ENCODE data around the gene NCKIPSD. TPM values are rescaled to one million over a fixed set of nuclear protein-coding genes. Genes with fewer than 3 reads are reported as not detected.

The NCKIPSD gene
- total RNA-seq, 4 donors from 2014 or later: 18.9 to 60.2 (median 39.9) TPM

DNA sequence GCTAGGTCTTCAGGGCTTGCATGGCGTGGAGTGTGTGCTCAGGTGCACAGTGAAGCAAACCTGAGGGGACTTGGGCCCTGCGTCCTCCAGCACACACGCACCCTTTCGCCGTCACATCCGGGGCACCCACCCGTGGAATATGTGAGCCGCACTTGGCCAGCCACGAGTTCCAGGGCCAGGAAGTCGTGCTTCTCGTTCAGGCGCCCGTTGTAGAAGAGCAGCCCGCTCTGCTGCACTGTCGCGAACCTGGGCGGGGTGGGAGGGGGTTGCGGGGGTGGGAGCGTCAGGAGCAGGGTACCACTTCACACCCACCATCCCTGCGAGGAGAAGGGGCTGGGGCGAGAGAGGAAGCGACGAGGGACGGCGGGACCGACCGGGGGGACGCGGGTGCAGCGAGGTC lies 30.1 kb downstream of the NCKIPSD start:
- TF ChIP-seq, protein P1, sequence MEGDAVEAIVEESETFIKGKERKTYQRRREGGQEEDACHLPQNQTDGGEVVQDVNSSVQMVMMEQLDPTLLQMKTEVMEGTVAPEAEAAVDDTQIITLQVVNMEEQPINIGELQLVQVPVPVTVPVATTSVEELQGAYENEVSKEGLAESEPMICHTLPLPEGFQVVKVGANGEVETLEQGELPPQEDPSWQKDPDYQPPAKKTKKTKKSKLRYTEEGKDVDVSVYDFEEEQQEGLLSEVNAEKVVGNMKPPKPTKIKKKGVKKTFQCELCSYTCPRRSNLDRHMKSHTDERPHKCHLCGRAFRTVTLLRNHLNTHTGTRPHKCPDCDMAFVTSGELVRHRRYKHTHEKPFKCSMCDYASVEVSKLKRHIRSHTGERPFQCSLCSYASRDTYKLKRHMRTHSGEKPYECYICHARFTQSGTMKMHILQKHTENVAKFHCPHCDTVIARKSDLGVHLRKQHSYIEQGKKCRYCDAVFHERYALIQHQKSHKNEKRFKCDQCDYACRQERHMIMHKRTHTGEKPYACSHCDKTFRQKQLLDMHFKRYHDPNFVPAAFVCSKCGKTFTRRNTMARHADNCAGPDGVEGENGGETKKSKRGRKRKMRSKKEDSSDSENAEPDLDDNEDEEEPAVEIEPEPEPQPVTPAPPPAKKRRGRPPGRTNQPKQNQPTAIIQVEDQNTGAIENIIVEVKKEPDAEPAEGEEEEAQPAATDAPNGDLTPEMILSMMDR (IDR thresholded peaks at IDR 0.05): no peak
- no peak for DNase-seq (ENCODE audit: low spot score)
- ATAC-seq (ENCODE audit: low FRiP score): no peak

DNA sequence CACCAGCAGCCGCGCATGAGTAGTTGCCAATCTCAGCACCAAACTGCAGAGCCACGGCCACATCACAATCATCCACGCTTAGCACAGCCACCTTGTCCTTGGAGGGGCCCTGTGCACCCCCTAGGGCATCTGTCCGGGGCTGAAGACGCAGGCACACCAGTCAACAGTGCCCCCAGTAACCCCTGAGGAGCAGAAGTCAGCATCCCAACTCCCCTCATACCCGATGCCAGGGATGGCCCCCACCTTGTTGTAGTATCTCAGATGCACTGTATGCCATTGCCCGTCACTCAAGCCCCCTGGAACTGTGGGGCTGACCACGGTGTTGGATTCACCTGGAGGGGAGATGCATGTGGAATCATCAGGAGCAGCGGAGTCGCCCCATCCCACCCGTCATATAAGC lies 30.7 kb downstream of the NCKIPSD start:
- no peak for ATAC-seq (ENCODE audit: low FRiP score)
- no peak for DNase-seq (ENCODE audit: low spot score)
- TF ChIP-seq, protein P1 (IDR thresholded peaks at IDR 0.05): no peak

DNA sequence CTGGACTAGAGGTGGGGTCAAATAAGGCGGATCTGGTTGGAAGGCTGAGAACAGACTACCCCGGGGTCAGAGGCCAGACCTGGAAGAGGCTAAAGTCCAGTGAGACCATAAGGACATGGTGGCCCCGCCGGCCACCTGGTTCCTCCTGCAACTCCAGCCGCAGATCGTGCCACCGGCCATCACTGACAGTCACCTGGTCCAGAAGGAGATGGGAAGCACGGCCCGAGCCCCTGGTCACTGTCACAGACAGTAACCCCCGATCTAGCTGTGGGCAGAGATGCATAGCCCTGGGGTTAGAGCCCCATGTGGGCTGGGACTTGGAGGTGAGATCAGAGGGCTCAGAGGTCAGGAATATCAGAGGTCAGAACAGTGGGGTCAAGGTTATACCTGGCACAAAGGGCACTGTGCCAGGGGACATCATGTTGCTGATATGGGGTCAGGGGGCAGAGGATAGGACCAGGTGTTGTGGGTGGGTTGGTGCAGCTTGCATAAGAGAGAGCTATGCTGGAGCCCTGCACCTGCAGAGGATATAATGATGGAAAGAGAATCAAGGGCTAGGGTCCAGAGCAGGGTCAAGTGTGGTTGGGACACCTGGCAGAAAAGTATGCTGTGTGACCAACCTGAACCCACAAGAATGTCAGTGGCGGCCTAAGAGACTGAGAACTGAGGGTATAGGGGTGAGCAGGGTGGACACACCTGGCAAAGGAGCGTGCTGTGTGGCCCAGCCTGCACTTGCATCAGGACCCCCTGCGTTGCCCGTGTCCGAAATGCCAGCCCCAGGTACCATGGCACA lies 32.6 kb downstream of the NCKIPSD start:
- DNase-seq (ENCODE audit: low spot score): no peak
- TF ChIP-seq, protein P1 (IDR thresholded peaks at IDR 0.05): no peak
- ATAC-seq (ENCODE audit: low FRiP score): no peak

DNA sequence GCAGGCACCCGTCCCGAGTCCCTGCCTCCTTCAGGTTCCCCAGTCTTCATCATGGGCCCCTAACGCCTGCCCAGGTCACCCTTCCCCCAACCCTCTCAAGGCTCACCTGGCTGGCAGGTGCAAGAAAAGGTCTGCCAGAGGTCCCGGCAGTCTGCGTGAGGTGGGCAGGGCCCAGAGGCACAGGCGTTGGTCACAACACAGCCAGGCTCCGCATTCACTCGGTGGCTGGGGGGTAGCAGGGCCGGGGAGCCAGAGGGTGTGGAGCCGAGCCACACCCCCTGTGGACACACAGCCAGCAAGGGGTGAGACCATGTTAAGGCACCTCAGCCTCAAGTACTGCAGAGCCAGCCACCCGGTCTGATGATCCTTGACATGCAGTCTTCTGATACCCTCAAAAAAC lies 33.9 kb downstream of the NCKIPSD start:
- DNase-seq (ENCODE audit: low spot score) (no peak), ATAC-seq (ENCODE audit: low FRiP score) (no peak)
- TF ChIP-seq, protein P1 (IDR thresholded peaks at IDR 0.05): no peak

DNA sequence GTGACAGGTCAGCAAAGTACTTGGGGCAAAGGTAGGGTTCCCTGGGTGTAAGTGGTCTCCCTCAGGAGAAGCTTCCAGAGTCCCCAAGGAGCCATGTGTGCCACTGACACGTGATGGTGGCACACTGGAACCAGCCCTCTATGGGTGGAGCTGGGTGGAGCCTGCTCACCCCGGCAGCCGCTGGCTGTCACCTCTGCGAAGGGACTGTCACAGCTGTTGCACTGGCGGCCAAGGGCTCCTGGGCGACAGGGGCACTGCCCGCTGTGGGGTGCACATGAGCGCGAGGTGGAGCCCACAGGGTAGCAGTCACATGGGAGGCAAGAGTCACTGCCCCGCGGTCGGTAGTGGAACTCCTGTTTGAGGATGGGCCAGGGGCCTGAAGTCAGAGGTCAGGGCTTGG lies 35.0 kb downstream of the NCKIPSD start:
- TF ChIP-seq, protein P1 (IDR thresholded peaks at IDR 0.05): no peak
- no peak for ATAC-seq (ENCODE audit: low FRiP score)
- no peak for DNase-seq (ENCODE audit: low spot score)

DNA sequence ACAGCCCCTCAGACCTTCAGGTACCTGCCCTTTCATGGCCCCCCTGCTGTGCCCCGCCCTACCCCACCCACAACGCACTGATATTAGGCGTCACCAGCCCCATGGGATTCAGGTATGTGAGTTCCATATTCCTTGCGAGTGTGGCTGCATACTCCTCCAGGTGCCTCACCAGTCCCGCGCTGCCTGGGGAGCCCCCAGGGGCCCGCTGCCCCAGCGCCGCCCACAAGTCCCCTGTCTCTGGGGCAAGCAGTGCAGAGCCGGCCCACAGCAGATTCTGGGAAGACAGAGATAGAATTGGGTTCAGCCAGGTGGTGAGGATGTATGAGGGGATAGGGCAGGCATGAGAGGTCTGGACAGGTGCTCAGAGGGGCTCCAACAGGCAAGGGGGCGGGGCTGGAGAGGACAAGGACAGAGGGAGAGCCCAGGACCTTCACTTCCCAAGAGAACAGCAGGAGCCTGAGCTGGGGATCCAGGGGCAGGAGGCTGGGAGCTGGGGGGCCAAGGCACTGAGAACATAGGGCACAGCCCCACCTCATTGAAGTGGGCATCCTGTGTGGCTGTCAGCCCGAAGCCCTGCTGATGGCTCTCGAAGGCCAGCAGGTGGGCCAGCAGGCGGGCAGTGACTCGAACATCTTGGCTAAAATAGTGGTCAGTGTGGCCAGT lies 37.4 kb downstream of the NCKIPSD start:
- DNase-seq (ENCODE audit: low spot score) (no peak), ATAC-seq (ENCODE audit: low FRiP score) (no peak)
- TF ChIP-seq, protein P1 (IDR thresholded peaks at IDR 0.05): no peak

DNA sequence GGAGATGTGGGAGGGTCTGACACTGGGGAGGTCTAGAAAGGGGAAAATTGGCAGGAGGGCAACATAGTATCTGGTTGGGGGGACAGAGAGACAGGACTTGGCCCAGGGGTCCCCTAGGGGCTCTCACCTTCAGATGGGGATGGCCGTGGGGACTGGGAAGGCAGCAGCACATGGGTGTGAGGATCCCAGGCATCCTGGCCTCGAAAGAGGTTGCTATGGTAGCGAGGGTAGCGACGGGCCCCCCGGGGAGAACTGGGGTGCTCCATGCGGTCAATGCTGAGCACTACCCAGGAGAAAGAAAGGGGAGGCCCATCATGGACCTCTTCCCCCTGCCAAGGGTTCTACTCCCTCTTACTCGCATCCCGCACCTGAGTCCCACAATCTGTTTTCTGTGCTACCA lies 38.0 kb downstream of the NCKIPSD start:
- TF ChIP-seq, protein P1 (IDR thresholded peaks at IDR 0.05): no peak
- no peak for DNase-seq (ENCODE audit: low spot score)
- ATAC-seq (ENCODE audit: low FRiP score): no peak

Measured in omental fat pad (tissue), 4 donors.